ENCODE data around the gene CC2D1A.

Gene CC2D1A

GRCh38 chr19:13905634-13906520 lies at the start of gene CC2D1A, which contains the start of gene BRME1:
CC2D1A (plus strand) TSS chr19:13906201; CDS start chr19:13906442, 241 bp downstream.
BRME1 (minus strand) TSS chr19:13906117; CDS start chr19:13904892, 1,225 bp downstream.
- H3K4me3 ChIP-seq (ENCODE audit: low read depth in 1 of 2, low read length in 2 of 2), result peak within 1 kb of the TSS; percentile 75 to 85
- peaks cover 8 to 13% of the 10 kb centered on the region in 2 donors for H3K4me1 ChIP-seq (ENCODE audit: control insufficient read depth in 1 of 2, insufficient read depth in 2 of 2, low read length in 2 of 2)
- no peaks in the 10 kb centered on the region for H3K9me3 ChIP-seq (ENCODE audit: control insufficient read depth in 1 of 2, low read length in 2 of 2)
- no peaks in the 10 kb centered on the region for H3K27me3 ChIP-seq (ENCODE audit: low read depth, low read length)
- peak within 1 kb of the TSS; percentile 58 for H3K27ac ChIP-seq (ENCODE audit: low read length)
- H3K36me3 ChIP-seq (ENCODE audit: control insufficient read depth in 1 of 2, insufficient read depth in 2 of 2, low read length in 2 of 2), result peaks cover 0 to 11% of the 10 kb centered on the region in 2 donors

- Histone ChIP-seq H3K36me3 (ENCODE audit: control insufficient read depth in 1 of 2, insufficient read depth in 2 of 2, low read length in 2 of 2) (peaks cover 0 to 2% of the 10 kb centered on the region in 2 donors), H3K27me3 (ENCODE audit: low read depth, low read length) (no peaks in the 10 kb centered on the region), H3K27ac (ENCODE audit: low read length) (no peak overlapping the region), H3K9me3 (ENCODE audit: control insufficient read depth in 1 of 2, low read length in 2 of 2) (no peaks in the 10 kb centered on the region), H3K4me1 (ENCODE audit: control insufficient read depth in 1 of 2, insufficient read depth in 2 of 2, low read length in 2 of 2) (peaks cover 2 to 5% of the 10 kb centered on the region in 2 donors), H3K4me3 (ENCODE audit: low read depth in 1 of 2, low read length in 2 of 2) (no peak overlapping the region)
These were observed 49.5 kb upstream of the CC2D1A start for GRCh38 chr19:13856497-13856896.

- Histone ChIP-seq H3K4me1 (ENCODE audit: control insufficient read depth in 1 of 2, insufficient read depth in 2 of 2, low read length in 2 of 2) (peaks cover 5 to 8% of the 10 kb centered on the region in 2 donors), H3K27ac (ENCODE audit: low read length) (no peak overlapping the region), H3K4me3 (ENCODE audit: low read depth in 1 of 2, low read length in 2 of 2) (no peak overlapping the region), H3K36me3 (ENCODE audit: control insufficient read depth in 1 of 2, insufficient read depth in 2 of 2, low read length in 2 of 2) (no peaks in the 10 kb centered on the region), H3K9me3 (ENCODE audit: control insufficient read depth in 1 of 2, low read length in 2 of 2) (no peaks in the 10 kb centered on the region), H3K27me3 (ENCODE audit: low read depth, low read length) (no peaks in the 10 kb centered on the region)
These were observed 46.6 kb upstream of the CC2D1A start for GRCh38 chr19:13859361-13859880.

GRCh38 chr19:13860679-13861391 lies 45.2 kb upstream of the CC2D1A start:
- Histone ChIP-seq H3K27ac (ENCODE audit: low read length) (peak overlapping the region; percentile 86), H3K4me1 (ENCODE audit: control insufficient read depth in 1 of 2, insufficient read depth in 2 of 2, low read length in 2 of 2) (peaks cover 8 to 10% of the 10 kb centered on the region in 2 donors), H3K9me3 (ENCODE audit: control insufficient read depth in 1 of 2, low read length in 2 of 2) (no peaks in the 10 kb centered on the region), H3K4me3 (ENCODE audit: low read depth in 1 of 2, low read length in 2 of 2) (peak overlapping the region; percentile 59 to 67), H3K36me3 (ENCODE audit: control insufficient read depth in 1 of 2, insufficient read depth in 2 of 2, low read length in 2 of 2) (no peaks in the 10 kb centered on the region), H3K27me3 (ENCODE audit: low read depth, low read length) (no peaks in the 10 kb centered on the region)

GRCh38 chr19:13861392-13861713 lies 44.6 kb upstream of the CC2D1A start:
- Histone ChIP-seq H3K36me3 (ENCODE audit: control insufficient read depth in 1 of 2, insufficient read depth in 2 of 2, low read length in 2 of 2) (no peaks in the 10 kb centered on the region), H3K4me1 (ENCODE audit: control insufficient read depth in 1 of 2, insufficient read depth in 2 of 2, low read length in 2 of 2) (peaks cover 10 to 15% of the 10 kb centered on the region in 2 donors), H3K27me3 (ENCODE audit: low read depth, low read length) (no peaks in the 10 kb centered on the region), H3K4me3 (ENCODE audit: low read depth in 1 of 2, low read length in 2 of 2) (peak overlapping the region; percentile 59 to 67), H3K27ac (ENCODE audit: low read length) (peak overlapping the region; percentile 86), H3K9me3 (ENCODE audit: control insufficient read depth in 1 of 2, low read length in 2 of 2) (no peaks in the 10 kb centered on the region)

- Histone ChIP-seq H3K36me3 (ENCODE audit: control insufficient read depth in 1 of 2, insufficient read depth in 2 of 2, low read length in 2 of 2) (no peaks in the 10 kb centered on the region), H3K9me3 (ENCODE audit: control insufficient read depth in 1 of 2, low read length in 2 of 2) (no peaks in the 10 kb centered on the region), H3K4me3 (ENCODE audit: low read depth in 1 of 2, low read length in 2 of 2) (peak overlapping the region; percentile 59 to 67), H3K4me1 (ENCODE audit: control insufficient read depth in 1 of 2, insufficient read depth in 2 of 2, low read length in 2 of 2) (peaks cover 12 to 18% of the 10 kb centered on the region in 2 donors), H3K27ac (ENCODE audit: low read length) (peak overlapping the region; percentile 86), H3K27me3 (ENCODE audit: low read depth, low read length) (no peaks in the 10 kb centered on the region)
These were observed 44.1 kb upstream of the CC2D1A start for GRCh38 chr19:13861714-13862531.

- Histone ChIP-seq H3K36me3 (ENCODE audit: control insufficient read depth in 1 of 2, insufficient read depth in 2 of 2, low read length in 2 of 2) (no peaks in the 10 kb centered on the region), H3K9me3 (ENCODE audit: control insufficient read depth in 1 of 2, low read length in 2 of 2) (no peaks in the 10 kb centered on the region), H3K4me1 (ENCODE audit: control insufficient read depth in 1 of 2, insufficient read depth in 2 of 2, low read length in 2 of 2) (peaks cover 12 to 18% of the 10 kb centered on the region in 2 donors), H3K27me3 (ENCODE audit: low read depth, low read length) (no peaks in the 10 kb centered on the region), H3K4me3 (ENCODE audit: low read depth in 1 of 2, low read length in 2 of 2) (no peak overlapping the region), H3K27ac (ENCODE audit: low read length) (no peak overlapping the region)
These were observed 41.8 kb upstream of the CC2D1A start for GRCh38 chr19:13864046-13864666.

- no peak overlapping the region for H3K27ac ChIP-seq (ENCODE audit: low read length)
- H3K27me3 ChIP-seq (ENCODE audit: low read depth, low read length), result no peaks in the 10 kb centered on the region
- H3K9me3 ChIP-seq (ENCODE audit: control insufficient read depth in 1 of 2, low read length in 2 of 2), result no peaks in the 10 kb centered on the region
- H3K4me3 ChIP-seq (ENCODE audit: low read depth in 1 of 2, low read length in 2 of 2), result peak overlapping the region in 1 of 2 donors; percentile 69
- no peaks in the 10 kb centered on the region for H3K36me3 ChIP-seq (ENCODE audit: control insufficient read depth in 1 of 2, insufficient read depth in 2 of 2, low read length in 2 of 2)
- H3K4me1 ChIP-seq (ENCODE audit: control insufficient read depth in 1 of 2, insufficient read depth in 2 of 2, low read length in 2 of 2), result peaks cover 12 to 18% of the 10 kb centered on the region in 2 donors
These were observed 41.1 kb upstream of the CC2D1A start for GRCh38 chr19:13864667-13865570.

GRCh38 chr19:13865571-13866462 lies 40.2 kb upstream of the CC2D1A start:
- no peaks in the 10 kb centered on the region for H3K36me3 ChIP-seq (ENCODE audit: control insufficient read depth in 1 of 2, insufficient read depth in 2 of 2, low read length in 2 of 2)
- peaks cover 12 to 18% of the 10 kb centered on the region in 2 donors for H3K4me1 ChIP-seq (ENCODE audit: control insufficient read depth in 1 of 2, insufficient read depth in 2 of 2, low read length in 2 of 2)
- no peaks in the 10 kb centered on the region for H3K9me3 ChIP-seq (ENCODE audit: control insufficient read depth in 1 of 2, low read length in 2 of 2)

More at GRCh38 chr19:13865571-13866462, 40.2 kb upstream of the CC2D1A start:
- peak overlapping the region; percentile 30 to 69 for H3K4me3 ChIP-seq (ENCODE audit: low read depth in 1 of 2, low read length in 2 of 2)
- no peaks in the 10 kb centered on the region for H3K27me3 ChIP-seq (ENCODE audit: low read depth, low read length)
- H3K27ac ChIP-seq (ENCODE audit: low read length), result no peak overlapping the region

Data from muscle layer of duodenum (tissue), 2 donors.